Calu3 (cell line): ENCODE measurements around the gene EIPR1. TPM values are rescaled to one million over a fixed set of nuclear protein-coding genes. Genes with fewer than 3 reads are reported as not detected.

ENCODE experiments used
- BruUV-seq: library from RNA; stranded (reverse); fragments of 400-500 nt; replicated peaks from 2 replicates; lab custom pipeline; 2021; lab: Mats Ljungman, UMichigan
- CTCF ChIA-PET: fragments of 300-600 bp; sonication (Branson Sonifier 250); formaldehyde crosslinking; loops from one replicate; lab custom pipeline; 2022; ENCODE audit warnings: antibody characterized with exemption; lab: Charles Lee
- DNase-seq: peaks from one replicate; pipeline ENCODE4 v3.0.0; 2022
- H3K27ac Mint-ChIP-seq: one replicate; pipeline ENCODE4 v1.8.0; 2022; ENCODE audit warnings: mixed read lengths; ENCODE audit not compliant: unreplicated experiment
- H3K27me3 Mint-ChIP-seq: one replicate; pipeline ENCODE4 v1.8.0; 2022; ENCODE audit warnings: mixed read lengths; ENCODE audit not compliant: unreplicated experiment
- H3K36me3 Mint-ChIP-seq: one replicate; pipeline ENCODE4 v1.8.0; 2022; ENCODE audit warnings: mild to moderate bottlenecking, moderate library complexity, mixed read lengths; ENCODE audit not compliant: insufficient read depth, unreplicated experiment
- H3K4me1 Mint-ChIP-seq: one replicate; pipeline ENCODE4 v1.8.0; 2022; ENCODE audit warnings: mild to moderate bottlenecking, low read depth, mixed read lengths; ENCODE audit not compliant: unreplicated experiment
- H3K4me3 Mint-ChIP-seq: one replicate; pipeline ENCODE4 v1.8.0; 2022; ENCODE audit warnings: mild to moderate bottlenecking, low read depth, moderate library complexity, mixed read lengths; ENCODE audit not compliant: unreplicated experiment
- H3K9me3 Mint-ChIP-seq: one replicate; pipeline ENCODE4 v1.8.0; 2022; ENCODE audit warnings: low read depth, mixed read lengths; ENCODE audit not compliant: unreplicated experiment
- CTCF ChIP-seq: fragments of 200-600 bp; IDR thresholded peaks from one replicate; pipeline ENCODE4 v1.8.0; 2022; ENCODE audit warnings: antibody characterized with exemption; ENCODE audit not compliant: unreplicated experiment
- intact Hi-C: fragments of 100-400 bp; cut with micrococcal nuclease; formaldehyde crosslinking; loops from one replicate; pipeline ENCODE4 v1.10.0; 2022; ENCODE audit not compliant: unreplicated experiment
- total RNA-seq: library from RNA; stranded (reverse); gene quantifications from 2 replicates; pipeline ENCODE4 v1.2.3, GENCODE V29; 2022

EIPR1 gene
- total RNA-seq, 1 experiment from 2014 or later: 31.7 TPM

- H3K4me1 Mint-ChIP-seq: peaks cover 7% of the 10 kb centered on the region
- CTCF ChIA-PET: no interaction called here
- no TSS peak for BruUV-seq
- no peak for DNase-seq
- intact Hi-C loops: no loop called here
- H3K27me3 Mint-ChIP-seq: no peaks in the 10 kb centered on the region
- H3K4me3 Mint-ChIP-seq: no peak overlapping the region
- no peak overlapping the region for H3K27ac Mint-ChIP-seq
- TF ChIP-seq CTCF: no peak
- H3K9me3 Mint-ChIP-seq: peaks cover 3% of the 10 kb centered on the region
- H3K36me3 Mint-ChIP-seq: no peaks in the 10 kb centered on the region
Observed at GRCh38 chr2:3312576-3313345, 64.9 kb downstream of the EIPR1 start.

GRCh38 chr2:3311601-3312000, 66.0 kb downstream of the EIPR1 start:
- Mint-ChIP-seq H3K36me3 (no peaks in the 10 kb centered on the region), H3K4me3 (no peak overlapping the region), H3K27ac (no peak overlapping the region), H3K9me3 (peaks cover 3% of the 10 kb centered on the region), H3K4me1 (peaks cover 7% of the 10 kb centered on the region), H3K27me3 (no peaks in the 10 kb centered on the region)
- no peak for TF ChIP-seq CTCF
- BruUV-seq: no TSS peak
- no peak for DNase-seq
- intact Hi-C loops: no loop called here
- CTCF ChIA-PET: no interaction called here

GRCh38 chr2:3309496-3310355, 67.9 kb downstream of the EIPR1 start:
- Mint-ChIP-seq H3K4me3 (no peak overlapping the region), H3K36me3 (no peaks in the 10 kb centered on the region), H3K4me1 (peaks cover 7% of the 10 kb centered on the region), H3K27me3 (no peaks in the 10 kb centered on the region), H3K9me3 (peaks cover 6% of the 10 kb centered on the region), H3K27ac (no peak overlapping the region)
- BruUV-seq: no TSS peak
- no peak for DNase-seq
- CTCF ChIA-PET: no interaction called here
- intact Hi-C loops: no loop called here
- TF ChIP-seq CTCF: no peak

GRCh38 chr2:3307901-3308300, 69.7 kb downstream of the EIPR1 start:
- no TSS peak for BruUV-seq
- no peak overlapping the region for H3K27ac Mint-ChIP-seq
- peaks cover 3% of the 10 kb centered on the region for H3K4me1 Mint-ChIP-seq
- H3K9me3 Mint-ChIP-seq: peaks cover 6% of the 10 kb centered on the region
- no peak overlapping the region for H3K4me3 Mint-ChIP-seq
- CTCF ChIA-PET: no interaction called here
- TF ChIP-seq CTCF: no peak
- H3K36me3 Mint-ChIP-seq: no peaks in the 10 kb centered on the region
- DNase-seq: no peak
- no peaks in the 10 kb centered on the region for H3K27me3 Mint-ChIP-seq
- intact Hi-C loops: no loop called here
